Measurements from ENCODE around the gene ATP6V1C2. TPM values are rescaled to one million over a fixed set of nuclear protein-coding genes. Genes with fewer than 3 reads are reported as not detected.

ATP6V1C2 gene
- total and polyA plus RNA-seq, 2 donors (not counting 3 experiments of a cell fraction or from before 2014, with no cell fraction given) = 0.03 to 0.13 TPM

GRCh38 chr2:10720306-10720705 is 1.1 kb upstream of the ATP6V1C2 start:
- no peak overlapping the region for H2AFZ ChIP-seq (ENCODE audit: low read depth, low read length)
- H3K9me1 ChIP-seq (replicated peaks; ENCODE audit: control insufficient read depth, extremely low read depth, insufficient read depth, low read length) = no peaks in the 10 kb centered on the region
- no TSS peak for BruUV-seq (replicated peaks)
- no peak for DNase-seq (ENCODE audit: low read depth, low spot score)
- H3K4me1 ChIP-seq (ENCODE audit: control insufficient read depth, extremely low read depth, insufficient read depth, low read length) = peaks cover 27% of the 10 kb centered on the region
- H3K9me3 ChIP-seq (replicated peaks; ENCODE audit: control insufficient read depth, insufficient read depth, low read length) = no peaks in the 10 kb centered on the region
- H3K36me3 ChIP-seq (ENCODE audit: control insufficient read depth in 2 of 2, extremely low read depth in 1 of 2, insufficient read depth in 2 of 2, low read length in 2 of 2) = no peaks in the 10 kb centered on the region
- H3K79me2 ChIP-seq (ENCODE audit: control insufficient read depth, insufficient read depth, low read length) = no peaks in the 10 kb centered on the region
- dilution Hi-C loops (cut with MboI; ENCODE audit: extremely low pct_ligation_motif_present, low sequenced_read_pairs) (no loop called here), intact Hi-C loops (cut with micrococcal nuclease) (no loop called here)
- H4K20me1 ChIP-seq (replicated peaks; ENCODE audit: control insufficient read depth, extremely low read depth, insufficient read depth, low read length) = no peaks in the 10 kb centered on the region
- no peak for FAIRE-seq
- ChIA-PET CTCF (no interaction called here), POLR2A (interaction anchor here (0.6 kb wide), 1 partner anchor 1085 kb away, joined by 6 read pairs; no protein-coding TSS in a partner anchor)
- no peak overlapping the region for H3K27ac ChIP-seq (ENCODE audit: insufficient read depth, low read depth, low read length)
- H3K9ac ChIP-seq (replicated peaks; ENCODE audit: extremely low read depth, insufficient read depth, low read length) = no peak overlapping the region
- H3K4me2 ChIP-seq (ENCODE audit: insufficient read depth, low read length) = no peak overlapping the region
- H3K27me3 ChIP-seq (ENCODE audit: control insufficient read depth in 2 of 2, insufficient read depth in 2 of 2, low read length in 2 of 2) = peaks cover 28 to 38% of the 10 kb centered on the region in 2 experiments
- H3K4me3 ChIP-seq (replicated peaks in 1 of 3; ENCODE audit: insufficient read depth in 1 of 3, low read depth in 1 of 3, low read length in 3 of 3) = no peak overlapping the region
- TF ChIP-seq POLR2A (IDR thresholded peaks at IDR 0.05; ENCODE audit: low read depth, low read length) = no peak
- no peak for TF ChIP-seq POLR2AphosphoS5 (IDR thresholded peaks at IDR 0.05; ENCODE audit: insufficient read depth, low read depth, low read length)
- no peak for TF ChIP-seq GATA2 (IDR thresholded peaks at IDR 0.05; ENCODE audit: insufficient read depth, insufficient read length, low read depth, low read length)
- TF ChIP-seq FOS (IDR thresholded peaks at IDR 0.05; ENCODE audit: borderline replicate concordance, insufficient read depth, low read length) = no peak
- no peak for TF ChIP-seq CTCF (IDR thresholded peaks at IDR 0.05; ENCODE audit: extremely low read depth in 1 of 2, insufficient read depth in 1 of 2, low read depth in 1 of 2, low read length in 2 of 2)
- no peak for TF ChIP-seq MYC (IDR thresholded peaks at IDR 0.05; ENCODE audit: low read depth, low read length)
- no peak for TF ChIP-seq EZH2 (IDR thresholded peaks at IDR 0.05; ENCODE audit: borderline replicate concordance, low read depth, low read length, severe bottlenecking)
- TF ChIP-seq JUN (IDR thresholded peaks at IDR 0.05; ENCODE audit: borderline replicate concordance, insufficient read depth, insufficient read length, low read depth) = no peak
- TF ChIP-seq MAX (IDR thresholded peaks at IDR 0.05; ENCODE audit: insufficient read depth, insufficient read length) = no peak

Measured in endothelial cell of umbilical vein (primary cell).